Vagina (tissue), 2 donors: Measurements from ENCODE around the gene TM9SF2. TPM values are rescaled to one million over a fixed set of nuclear protein-coding genes. Genes with fewer than 3 reads are reported as not detected.

ENCODE experiments used
- DNase-seq, 2 donors: peaks; one replicate each; pipeline ENCODE4 v3.0.0-alpha.2; 2017; ENCODE audit errors: extremely low spot score in 2 of 2
- H3K27ac ChIP-seq: fragments of 200-600 bp; sonication (generic); one replicate; pipeline ENCODE4 v1.5.1; 2019
- H3K27me3 ChIP-seq: fragments of 200-600 bp; sonication (generic); one replicate; pipeline ENCODE4 v1.5.1; 2019
- H3K36me3 ChIP-seq, 2 donors: fragments of 200-600 bp; sonication (generic); one replicate each; pipeline ENCODE4 v1.5.1; 2017 to 2019
- H3K4me1 ChIP-seq: fragments of 200-600 bp; sonication (generic); one replicate; pipeline ENCODE4 v1.5.1; 2019
- H3K4me3 ChIP-seq, 2 donors: fragments of 200-600 bp; sonication (generic); 1 replicate in 1 of 2; 2 replicates in 1 of 2; pipeline ENCODE4 v1.5.1; 2016 to 2019
- H3K9me3 ChIP-seq: fragments of 200-600 bp; sonication (generic); one replicate; pipeline ENCODE4 v1.5.1; 2019
- POLR2A ChIP-seq, 2 donors: fragments of 450-650 bp; IDR thresholded peaks; one replicate each; pipeline ENCODE4 v1.6.1; 2017; ENCODE audit warnings: antibody characterized with exemption in 2 of 2, mild to moderate bottlenecking in 2 of 2, moderate library complexity in 2 of 2
- POLR2AphosphoS5 ChIP-seq, 2 donors: sonication (generic); formaldehyde crosslinking; IDR thresholded peaks; one replicate each; pipeline ENCODE4 v1.9.0; 2017; ENCODE audit warnings: antibody characterized with exemption in 2 of 2, mild to moderate bottlenecking in 2 of 2, low read depth in 1 of 2; ENCODE audit not compliant: insufficient read depth in 1 of 2
- intact Hi-C: fragments of 100-400 bp; cut with DNase I; formaldehyde crosslinking; loops from one replicate; pipeline ENCODE4 v1.15.1; 2023
- total RNA-seq: library from RNA; depleted of rRNA; stranded (reverse); fragments of >200 nt; gene quantifications from one replicate; pipeline ENCODE4 v1.2.3, GENCODE V29; 2016
- TF ChIP-seq, protein P1 (sequence below), 3 experiments: fragments of 450-650 bp in 2 of 3; fragments of 200-600 bp in 1 of 3; sonication (generic) in 1 of 3; IDR thresholded peaks; one replicate each; pipeline ENCODE4 v1.5.1; 2017 to 2019; ENCODE audit warnings: antibody characterized with exemption in 3 of 3, mild to moderate bottlenecking in 2 of 3, moderate library complexity in 2 of 3

TM9SF2 gene
- total RNA-seq, 1 donor from 2014 or later, result 59.2 TPM

DNA sequence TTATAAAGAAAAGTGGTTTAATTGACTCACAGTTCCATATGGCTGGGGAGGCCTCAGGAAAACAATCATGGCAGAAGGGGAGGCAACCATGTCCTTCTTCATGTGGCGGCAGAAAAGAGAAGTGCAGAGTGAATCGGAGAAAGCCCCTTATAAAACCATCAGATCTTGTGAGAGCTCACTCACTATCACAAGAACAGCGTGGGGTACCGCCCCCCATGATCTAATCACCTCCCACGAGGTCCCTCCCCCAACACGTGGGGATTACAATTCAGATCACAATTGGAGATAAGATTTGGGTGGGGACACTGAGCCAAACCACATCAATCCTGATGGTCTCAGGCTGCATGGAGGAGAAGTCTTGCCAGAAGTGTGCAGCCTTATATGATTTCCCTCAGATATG is 26.0 kb downstream of the TM9SF2 start:
- Histone ChIP-seq H3K36me3 (peaks cover 0 to 6% of the 10 kb centered on the region in 2 donors), H3K4me3 (no peak overlapping the region), H3K27ac (no peak overlapping the region), H3K27me3 (no peaks in the 10 kb centered on the region), H3K4me1 (no peaks in the 10 kb centered on the region), H3K9me3 (no peaks in the 10 kb centered on the region)
- TF ChIP-seq POLR2AphosphoS5 (IDR thresholded peaks at IDR 0.05; ENCODE audit: insufficient read depth in 1 of 2, low read depth in 1 of 2) (no peak), POLR2A (IDR thresholded peaks at IDR 0.05) (no peak)
- TF ChIP-seq, protein P1, sequence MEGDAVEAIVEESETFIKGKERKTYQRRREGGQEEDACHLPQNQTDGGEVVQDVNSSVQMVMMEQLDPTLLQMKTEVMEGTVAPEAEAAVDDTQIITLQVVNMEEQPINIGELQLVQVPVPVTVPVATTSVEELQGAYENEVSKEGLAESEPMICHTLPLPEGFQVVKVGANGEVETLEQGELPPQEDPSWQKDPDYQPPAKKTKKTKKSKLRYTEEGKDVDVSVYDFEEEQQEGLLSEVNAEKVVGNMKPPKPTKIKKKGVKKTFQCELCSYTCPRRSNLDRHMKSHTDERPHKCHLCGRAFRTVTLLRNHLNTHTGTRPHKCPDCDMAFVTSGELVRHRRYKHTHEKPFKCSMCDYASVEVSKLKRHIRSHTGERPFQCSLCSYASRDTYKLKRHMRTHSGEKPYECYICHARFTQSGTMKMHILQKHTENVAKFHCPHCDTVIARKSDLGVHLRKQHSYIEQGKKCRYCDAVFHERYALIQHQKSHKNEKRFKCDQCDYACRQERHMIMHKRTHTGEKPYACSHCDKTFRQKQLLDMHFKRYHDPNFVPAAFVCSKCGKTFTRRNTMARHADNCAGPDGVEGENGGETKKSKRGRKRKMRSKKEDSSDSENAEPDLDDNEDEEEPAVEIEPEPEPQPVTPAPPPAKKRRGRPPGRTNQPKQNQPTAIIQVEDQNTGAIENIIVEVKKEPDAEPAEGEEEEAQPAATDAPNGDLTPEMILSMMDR (IDR thresholded peaks at IDR 0.05), result no peak
- no peak for DNase-seq
- intact Hi-C loops, result no loop called here

DNA sequence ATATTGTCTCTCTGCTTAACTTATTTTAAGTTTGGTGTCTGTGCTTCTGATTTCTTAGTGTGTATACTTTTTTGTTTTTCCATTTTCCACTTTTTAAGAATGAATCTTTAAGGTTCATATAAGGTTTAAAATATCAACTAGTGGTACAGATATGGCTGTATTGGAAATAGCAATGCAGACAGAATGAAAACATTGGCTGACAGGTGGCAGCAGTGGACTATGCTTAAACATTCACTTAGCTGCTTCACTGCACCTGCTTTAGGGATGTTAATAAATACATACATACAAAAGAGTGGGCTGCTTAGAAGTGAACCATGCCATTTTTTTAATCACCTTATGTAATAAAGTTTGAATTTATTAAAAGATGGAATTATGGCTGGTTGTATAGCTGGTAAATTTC is 27.3 kb downstream of the TM9SF2 start:
- intact Hi-C loops, result no loop called here
- Histone ChIP-seq H3K27me3 (no peaks in the 10 kb centered on the region), H3K9me3 (no peaks in the 10 kb centered on the region), H3K4me1 (no peaks in the 10 kb centered on the region), H3K4me3 (no peak overlapping the region), H3K27ac (no peak overlapping the region), H3K36me3 (no peaks in the 10 kb centered on the region)
- no peak for TF ChIP-seq POLR2A (IDR thresholded peaks at IDR 0.05)
- TF ChIP-seq, protein P1 (IDR thresholded peaks at IDR 0.05), result no peak
- no peak for DNase-seq

GRCh38 chr13:99536023-99536422 is 34.8 kb downstream of the TM9SF2 start:
- Histone ChIP-seq H3K4me1 (no peaks in the 10 kb centered on the region), H3K27ac (no peak overlapping the region), H3K9me3 (no peaks in the 10 kb centered on the region), H3K4me3 (no peak overlapping the region), H3K36me3 (peaks cover 0 to 16% of the 10 kb centered on the region in 2 donors), H3K27me3 (no peaks in the 10 kb centered on the region)
- no peak for DNase-seq
- intact Hi-C loops, result no loop called here
- TF ChIP-seq POLR2AphosphoS5 (IDR thresholded peaks at IDR 0.05; ENCODE audit: insufficient read depth in 1 of 2, low read depth in 1 of 2) (no peak), POLR2A (IDR thresholded peaks at IDR 0.05) (no peak)
- TF ChIP-seq, protein P1 (IDR thresholded peaks at IDR 0.05), result no peak

GRCh38 chr13:99540530-99540929 is 39.3 kb downstream of the TM9SF2 start:
- TF ChIP-seq, protein P1 (IDR thresholded peaks at IDR 0.05), result no peak
- no peak for TF ChIP-seq POLR2AphosphoS5 (IDR thresholded peaks at IDR 0.05; ENCODE audit: insufficient read depth in 1 of 2, low read depth in 1 of 2)
- no peak for TF ChIP-seq POLR2A (IDR thresholded peaks at IDR 0.05)
- H3K9me3 ChIP-seq, result no peaks in the 10 kb centered on the region
- H3K27me3 ChIP-seq, result no peaks in the 10 kb centered on the region
- H3K27ac ChIP-seq, result no peak overlapping the region
- intact Hi-C loops, result no loop called here
- no peak overlapping the region for H3K4me3 ChIP-seq
- no peak for DNase-seq
- no peaks in the 10 kb centered on the region for H3K4me1 ChIP-seq
- H3K36me3 ChIP-seq, result peaks cover 0 to 46% of the 10 kb centered on the region in 2 donors

DNA sequence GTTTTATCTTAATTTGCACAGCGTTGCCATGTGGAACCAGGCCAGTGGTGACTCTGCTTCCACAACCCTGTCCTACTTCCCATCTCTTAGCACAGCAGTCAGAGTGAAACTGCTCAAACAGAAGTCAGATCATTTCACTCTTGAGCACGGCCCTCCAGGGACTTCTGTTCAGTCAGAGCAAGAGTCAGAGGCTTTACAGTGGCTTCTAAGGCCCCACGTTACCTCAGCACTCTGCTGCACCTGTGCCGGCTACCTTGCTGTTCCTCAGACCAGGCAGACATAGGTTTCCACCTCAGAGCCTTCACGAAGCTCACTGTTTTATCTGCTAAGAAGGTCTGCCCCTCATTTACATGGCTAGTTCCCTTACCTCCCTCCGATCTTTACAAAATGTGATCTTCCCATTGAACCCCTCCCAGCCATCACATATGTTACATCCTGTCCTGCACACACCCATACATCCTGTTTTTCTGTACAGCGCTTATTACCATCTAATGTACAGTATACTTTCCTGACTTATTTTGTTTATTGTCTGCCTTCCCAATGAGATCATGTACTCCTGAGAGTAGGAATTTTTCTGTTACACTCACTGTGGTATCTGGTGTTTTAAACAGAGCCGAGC is 41.6 kb downstream of the TM9SF2 start:
- H3K36me3 ChIP-seq, result peaks cover 0 to 61% of the 10 kb centered on the region in 2 donors
- H3K27ac ChIP-seq, result no peak overlapping the region
- no peaks in the 10 kb centered on the region for H3K9me3 ChIP-seq
- TF ChIP-seq, protein P1 (IDR thresholded peaks at IDR 0.05), result no peak
- no peak for TF ChIP-seq POLR2A (IDR thresholded peaks at IDR 0.05)
- TF ChIP-seq POLR2AphosphoS5 (IDR thresholded peaks at IDR 0.05; ENCODE audit: insufficient read depth in 1 of 2, low read depth in 1 of 2), result no peak
- H3K4me3 ChIP-seq, result no peak overlapping the region
- no peaks in the 10 kb centered on the region for H3K4me1 ChIP-seq
- intact Hi-C loops, result no loop called here
- H3K27me3 ChIP-seq, result no peaks in the 10 kb centered on the region
- DNase-seq, result no peak
